AG08396 (cell line): ENCODE measurements around the gene SEH1L.
"Not testable (repeated sequence)": the region's sequence is repeated elsewhere in the genome, so short reads cannot be mapped to it uniquely, and the experiment has no call there.

ENCODE experiments used
- DNase-seq: peaks from one replicate; pipeline ENCODE4 v3.0.0; 2012; ENCODE audit warnings: low spot score, mixed read lengths

SEH1L gene

GRCh38 chr18:12947285-12948049, at the start of gene SEH1L:
TSS of gene SEH1L (plus strand) at chr18:12948011. CDS start at chr18:12948122, 111 bp downstream.
- peak; percentile 99 for DNase-seq

DNA sequence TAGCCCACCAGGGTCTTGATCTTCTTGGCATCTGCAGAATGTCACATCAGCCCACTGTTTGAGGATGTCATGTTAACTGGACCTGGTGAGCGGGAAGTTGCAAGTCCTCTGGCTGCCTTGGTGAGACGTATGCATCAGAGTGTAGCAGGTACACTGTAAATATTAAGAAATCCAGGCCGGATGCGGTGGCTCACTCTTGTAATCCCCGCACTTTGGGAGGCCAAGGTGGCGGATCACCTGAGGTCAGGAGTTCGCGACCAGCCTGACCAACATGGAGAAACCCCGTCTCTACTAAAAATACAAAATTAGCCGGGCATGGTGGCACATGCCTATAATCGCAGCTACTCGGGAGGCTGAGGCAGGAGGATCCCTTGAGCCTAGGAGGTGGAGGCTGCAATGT, 46.6 kb upstream of the SEH1L start:
- not testable (repeated sequence) for DNase-seq

- no peak for DNase-seq
Observed at GRCh38 chr18:12904012-12904516, 43.7 kb upstream of the SEH1L start.

GRCh38 chr18:12906119-12906518, 41.7 kb upstream of the SEH1L start:
- DNase-seq: no peak

DNA sequence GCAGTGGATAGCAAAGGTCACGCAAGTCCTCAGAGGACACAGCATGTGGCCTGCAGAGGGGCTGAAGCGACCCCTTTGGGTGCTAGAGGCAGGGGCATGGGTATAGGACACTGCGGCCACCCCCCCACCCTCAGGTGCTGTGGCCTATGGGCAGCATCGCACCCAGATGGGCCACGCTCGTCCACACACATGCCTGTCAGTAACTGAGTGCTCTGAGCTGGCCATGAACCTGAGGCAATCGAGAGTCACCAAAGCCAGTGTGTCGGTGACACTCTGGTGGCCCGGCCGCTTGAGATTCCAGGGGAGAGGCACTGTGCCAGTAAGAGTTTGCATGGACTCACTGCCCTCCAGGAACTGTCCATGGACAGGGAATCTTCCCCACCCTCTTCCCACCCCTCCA, 41.0 kb upstream of the SEH1L start:
- no peak for DNase-seq

DNA sequence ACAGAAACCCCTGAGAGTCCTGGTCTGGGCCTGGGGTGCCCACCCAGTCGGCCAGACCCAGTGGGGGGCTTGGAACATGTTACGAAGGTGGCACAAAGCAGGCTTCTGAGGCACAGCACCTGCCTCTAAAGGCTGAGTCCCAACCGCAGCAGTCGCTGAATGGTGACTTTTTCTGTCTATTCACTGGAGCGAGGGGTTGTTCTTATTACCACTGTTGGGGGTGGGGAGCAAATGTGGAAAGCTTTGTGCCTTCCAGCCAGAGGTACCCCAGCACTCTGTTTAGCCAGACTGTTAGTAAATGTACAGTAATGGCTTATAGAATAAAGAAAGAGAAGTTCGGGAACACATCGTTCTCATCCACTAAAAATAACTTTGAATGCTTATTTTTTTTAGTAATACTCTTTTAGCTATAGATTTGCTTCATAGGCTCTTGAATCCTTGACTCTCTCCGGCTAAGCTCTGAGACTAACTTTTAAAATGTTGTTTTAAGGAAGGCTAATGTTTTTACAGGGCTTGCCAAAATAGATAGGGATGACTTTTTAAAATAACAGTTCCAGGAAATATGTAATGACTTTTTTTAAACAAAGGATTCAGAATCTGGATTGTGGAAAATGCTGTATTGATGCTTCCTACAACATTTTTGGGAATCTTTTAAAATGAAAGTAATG, 40.4 kb upstream of the SEH1L start:
- no peak for DNase-seq

DNA sequence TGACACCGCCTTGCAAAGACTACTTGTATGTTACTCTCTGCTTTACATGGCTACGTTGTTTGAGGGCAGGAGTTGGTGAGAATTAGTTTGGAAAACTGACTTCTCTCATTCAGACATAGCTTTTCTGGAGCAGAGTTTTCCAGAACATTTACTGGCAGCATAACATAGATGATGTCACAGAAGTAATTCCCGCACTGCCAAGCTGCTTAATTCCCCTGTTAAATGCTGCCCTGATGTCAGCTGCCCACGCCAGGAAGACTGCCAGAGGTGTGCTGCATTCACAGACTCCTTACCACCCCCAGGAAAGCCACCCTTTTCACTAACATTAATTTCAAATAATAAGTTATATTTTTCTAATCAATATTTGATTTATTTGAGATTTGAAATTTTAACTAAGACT, 39.1 kb upstream of the SEH1L start:
- no peak for DNase-seq

GRCh38 chr18:12911025-12911928, 36.5 kb upstream of the SEH1L start:
- DNase-seq: no peak

GRCh38 chr18:12911929-12912703, 35.7 kb upstream of the SEH1L start:
- no peak for DNase-seq

GRCh38 chr18:12921178-12921577, 26.6 kb upstream of the SEH1L start:
- DNase-seq: no peak

- no peak for DNase-seq
Observed at GRCh38 chr18:12922266-12922665, 25.5 kb upstream of the SEH1L start.

DNA sequence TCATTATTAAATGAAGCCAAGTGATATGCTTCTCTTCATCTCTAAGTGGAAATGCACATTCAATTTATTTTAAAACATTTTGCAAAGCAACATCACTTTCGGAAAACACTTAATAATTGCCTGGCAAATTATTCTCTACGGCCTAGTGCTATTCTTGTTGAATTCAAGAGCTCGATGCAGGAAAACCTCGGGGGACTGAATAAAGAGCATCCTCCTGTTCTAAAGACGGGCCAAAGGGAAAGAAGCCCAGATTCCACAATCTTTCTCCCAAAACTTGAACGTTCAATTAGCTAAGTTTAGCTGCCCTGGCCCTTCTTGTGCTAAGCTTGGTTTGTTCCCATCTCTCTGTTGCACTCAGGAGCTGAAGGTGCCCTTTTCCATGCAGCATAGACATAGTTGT, 23.2 kb upstream of the SEH1L start:
- no peak for DNase-seq

- DNase-seq: no peak
Observed at GRCh38 chr18:12928206-12928605, 19.6 kb upstream of the SEH1L start.

- no peak for DNase-seq
Observed at GRCh38 chr18:12928641-12929040, 19.2 kb upstream of the SEH1L start.

GRCh38 chr18:12929477-12930083, 18.2 kb upstream of the SEH1L start:
- no peak for DNase-seq

- no peak for DNase-seq
Observed at GRCh38 chr18:12930376-12930775, 17.4 kb upstream of the SEH1L start.

DNA sequence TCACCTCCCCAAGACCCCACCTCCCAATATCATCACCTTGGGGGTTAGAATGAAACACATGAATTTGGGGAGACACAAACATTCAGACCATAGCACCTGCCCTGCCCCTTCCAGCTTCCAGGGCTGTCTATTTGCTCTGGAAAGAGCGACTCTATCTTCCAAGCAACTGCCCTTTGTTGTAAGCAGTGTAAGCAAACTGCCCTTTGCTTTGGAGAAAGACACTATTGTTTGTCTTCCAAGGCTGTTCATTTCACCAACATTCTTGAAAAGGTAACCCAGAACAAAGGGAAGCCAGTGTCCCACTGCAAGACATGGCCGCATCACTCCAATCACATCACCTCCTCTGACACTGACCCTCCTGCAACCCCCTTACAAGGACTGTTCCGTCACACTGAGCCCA, 16.9 kb upstream of the SEH1L start:
- no peak for DNase-seq

DNA sequence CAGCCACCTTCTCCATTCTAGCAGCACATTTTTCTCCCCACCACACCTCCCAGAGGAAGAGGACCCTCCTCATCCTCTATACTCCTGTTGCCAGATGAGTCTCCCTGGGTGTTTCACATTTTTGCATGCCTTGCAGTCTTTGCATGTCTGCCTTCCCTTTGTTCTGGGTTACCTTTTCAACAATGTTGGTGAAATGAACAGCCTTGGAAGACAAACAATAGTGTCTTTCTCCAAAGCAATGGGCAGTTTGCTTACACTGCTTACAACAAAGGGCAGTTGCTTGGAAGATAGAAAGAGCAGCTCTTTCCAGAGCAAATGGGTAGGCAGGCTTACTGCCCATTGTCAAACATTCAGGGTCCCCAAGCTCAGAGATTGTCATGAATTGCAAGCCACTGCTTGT, 14.5 kb upstream of the SEH1L start:
- DNase-seq: no peak

DNA sequence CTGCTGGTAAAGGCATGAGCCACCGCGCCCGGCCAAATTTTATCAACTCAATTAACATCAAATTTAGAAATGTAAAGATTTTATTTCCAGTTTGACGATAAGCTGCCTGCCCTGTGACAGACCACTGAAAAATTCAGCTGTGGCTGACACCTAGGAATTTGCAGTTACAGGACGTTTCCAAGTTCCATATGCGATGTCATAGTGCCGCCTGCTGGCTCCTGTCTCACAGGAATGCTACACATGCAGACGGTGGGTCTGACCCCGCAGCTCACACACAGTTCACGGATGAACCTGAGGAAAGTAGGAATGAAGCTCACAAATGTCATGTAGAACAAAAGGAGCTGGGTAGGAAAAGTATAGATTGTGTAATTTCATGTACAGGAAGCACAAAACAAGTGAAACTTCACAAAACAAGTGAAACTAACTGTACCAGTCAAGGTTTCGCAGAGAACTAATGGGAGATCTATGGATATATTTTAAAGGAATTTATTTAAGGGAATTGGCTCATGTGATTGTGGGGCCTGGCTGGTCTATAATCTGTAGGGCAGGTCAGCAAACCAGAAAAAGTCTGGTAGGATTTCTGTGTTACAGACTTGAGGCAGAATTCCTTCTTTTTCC, 13.2 kb upstream of the SEH1L start:
- peak; percentile 81 for DNase-seq

- DNase-seq: no peak
Observed at GRCh38 chr18:12939162-12939561, 8.6 kb upstream of the SEH1L start.

DNA sequence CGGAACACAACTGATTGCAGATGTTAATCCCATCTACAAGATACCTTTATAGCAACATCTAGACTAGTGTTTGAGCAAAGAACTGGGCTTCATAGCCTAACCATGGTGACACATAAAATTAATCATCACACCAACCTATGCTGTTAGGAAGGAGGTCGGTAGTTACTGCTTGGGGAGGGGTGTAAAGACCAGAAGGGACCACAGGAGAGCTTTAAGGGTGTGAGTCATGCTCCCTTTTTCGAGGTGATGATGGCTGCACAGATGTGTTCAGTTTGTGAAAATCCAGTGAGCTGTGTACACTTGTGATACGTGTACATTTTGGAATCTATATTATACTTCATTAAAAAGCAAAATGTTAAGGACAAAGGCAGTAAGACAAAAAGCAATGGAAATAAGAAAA, 4.6 kb upstream of the SEH1L start:
- DNase-seq: no peak
